ENCODE results near the gene GAL3ST2. TPM values are rescaled to one million over a fixed set of nuclear protein-coding genes. Genes with fewer than 3 reads are reported as not detected.

Gene GAL3ST2
- total and polyA plus RNA-seq, 12 donors: 0.16 to 1.8 (median 0.61) TPM; not detected in 4

DNA sequence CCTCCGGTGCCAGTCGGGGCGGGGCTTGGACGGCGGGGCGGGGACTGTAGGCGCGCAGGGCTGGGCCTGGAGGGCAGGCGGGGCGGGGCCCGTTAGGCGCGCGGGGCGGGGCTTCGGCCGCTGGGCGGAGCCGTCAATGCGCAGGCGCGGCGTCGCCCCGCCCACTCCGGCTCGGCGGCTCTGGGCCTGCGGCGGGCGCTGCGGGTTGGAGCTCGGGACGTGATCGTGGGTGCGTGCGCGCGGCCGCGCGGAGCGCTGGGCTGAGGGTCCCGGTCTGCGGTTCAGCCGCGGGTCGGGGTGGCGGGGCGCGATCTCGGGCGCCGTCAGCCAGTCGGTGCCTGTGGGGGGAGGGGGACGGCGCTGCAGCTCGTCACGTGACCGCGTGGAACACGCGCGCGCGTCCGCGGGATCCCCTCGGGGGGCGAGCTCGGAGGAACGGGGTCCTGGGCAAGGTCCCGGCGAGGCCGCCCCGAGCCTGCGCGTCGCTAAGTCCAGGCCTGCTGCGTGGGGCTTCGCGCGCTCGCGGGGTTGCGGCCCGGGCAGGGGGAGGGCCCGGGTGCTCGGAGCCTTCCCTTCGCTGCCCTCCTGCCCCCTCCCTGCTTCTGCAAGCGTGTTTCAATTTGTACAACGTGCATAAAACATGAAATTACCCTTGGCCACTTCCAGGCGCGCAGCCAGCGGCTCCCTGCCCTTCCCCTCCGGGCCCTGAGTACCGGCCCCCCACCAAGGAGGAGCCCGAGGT is 42.0 kb upstream of the GAL3ST2 start, which contains the start of gene D2HGDH:
Gene D2HGDH, plus strand, starts transcription at position 164 of the 742 bp plus-strand sequence. CDS start 595 bp downstream, outside the sequence.
- TF ChIP-seq POLR2A (IDR thresholded peaks at IDR 0.05): peak; percentile 71 to 73
- TF ChIP-seq, protein P1, sequence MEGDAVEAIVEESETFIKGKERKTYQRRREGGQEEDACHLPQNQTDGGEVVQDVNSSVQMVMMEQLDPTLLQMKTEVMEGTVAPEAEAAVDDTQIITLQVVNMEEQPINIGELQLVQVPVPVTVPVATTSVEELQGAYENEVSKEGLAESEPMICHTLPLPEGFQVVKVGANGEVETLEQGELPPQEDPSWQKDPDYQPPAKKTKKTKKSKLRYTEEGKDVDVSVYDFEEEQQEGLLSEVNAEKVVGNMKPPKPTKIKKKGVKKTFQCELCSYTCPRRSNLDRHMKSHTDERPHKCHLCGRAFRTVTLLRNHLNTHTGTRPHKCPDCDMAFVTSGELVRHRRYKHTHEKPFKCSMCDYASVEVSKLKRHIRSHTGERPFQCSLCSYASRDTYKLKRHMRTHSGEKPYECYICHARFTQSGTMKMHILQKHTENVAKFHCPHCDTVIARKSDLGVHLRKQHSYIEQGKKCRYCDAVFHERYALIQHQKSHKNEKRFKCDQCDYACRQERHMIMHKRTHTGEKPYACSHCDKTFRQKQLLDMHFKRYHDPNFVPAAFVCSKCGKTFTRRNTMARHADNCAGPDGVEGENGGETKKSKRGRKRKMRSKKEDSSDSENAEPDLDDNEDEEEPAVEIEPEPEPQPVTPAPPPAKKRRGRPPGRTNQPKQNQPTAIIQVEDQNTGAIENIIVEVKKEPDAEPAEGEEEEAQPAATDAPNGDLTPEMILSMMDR (IDR thresholded peaks at IDR 0.05): no peak
- peak; percentile 89 to 95 (median 95) for DNase-seq
- 0 to 2% (median 1%) methylated on average over 16 to 98 of the region's 98 CpGs; no CpG with 5 or more reads in 1 of the 4 donors for WGBS, 4 donors
- Histone ChIP-seq H3K9me3 (replicated peaks in 1 of 3) (no peaks in the 10 kb centered on the region), H3K4me1 (replicated peaks in 1 of 2) (peaks cover 0 to 11% of the 10 kb centered on the region in 2 donors), H3K4me3 (peak within 1 kb of the TSS; percentile 66 to 78 (median 70)), H3K27me3 (no peaks in the 10 kb centered on the region), H3K36me3 (replicated peaks in 1 of 2) (no peaks in the 10 kb centered on the region), H3K27ac (peak within 1 kb of the TSS; percentile 60 to 94 (median 82))
- intact Hi-C loops (cut with DNase I): loop anchor here in 1 of 2 donors (10.0 kb wide), 1 partner anchor 140 kb away; no protein-coding TSS in a partner anchor

DNA sequence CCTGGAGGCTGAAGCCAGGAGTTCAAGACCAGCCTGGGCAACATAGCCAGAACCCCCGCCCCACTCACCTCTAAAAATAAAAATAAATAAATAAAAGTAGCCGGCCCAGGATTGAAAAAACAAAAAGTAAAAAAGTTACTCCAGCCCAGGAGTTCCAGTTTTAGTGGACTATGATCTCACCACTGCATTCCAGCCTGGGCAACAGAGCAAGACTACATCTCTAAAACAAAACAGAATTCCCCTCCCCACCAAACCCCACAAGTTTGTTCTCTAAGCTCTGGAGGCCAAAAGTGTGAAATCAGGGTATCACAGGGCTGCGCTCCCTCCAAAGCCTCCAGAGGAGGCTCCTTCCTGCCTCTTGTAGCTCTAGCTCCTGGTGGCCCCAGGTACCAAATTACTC is 40.5 kb upstream of the GAL3ST2 start:
- H3K27ac ChIP-seq: no peak overlapping the region
- no peaks in the 10 kb centered on the region for H3K36me3 ChIP-seq (replicated peaks in 1 of 2)
- H3K27me3 ChIP-seq: no peaks in the 10 kb centered on the region
- H3K9me3 ChIP-seq (replicated peaks in 1 of 3): no peaks in the 10 kb centered on the region
- WGBS, 4 donors: 80 to 88% (median 83%) methylated on average over 3 of the region's 3 CpGs
- intact Hi-C loops (cut with DNase I): loop anchor here in 1 of 2 donors (10.0 kb wide), 1 partner anchor 139 kb away; no protein-coding TSS in a partner anchor
- H3K4me1 ChIP-seq (replicated peaks in 1 of 2): peaks cover 0 to 11% of the 10 kb centered on the region in 2 donors
- no peak for DNase-seq
- peak overlapping the region in 1 of 4 donors; percentile 72 for H3K4me3 ChIP-seq
- no peak for TF ChIP-seq POLR2A (IDR thresholded peaks at IDR 0.05)
- TF ChIP-seq, protein P1 (IDR thresholded peaks at IDR 0.05): no peak

DNA sequence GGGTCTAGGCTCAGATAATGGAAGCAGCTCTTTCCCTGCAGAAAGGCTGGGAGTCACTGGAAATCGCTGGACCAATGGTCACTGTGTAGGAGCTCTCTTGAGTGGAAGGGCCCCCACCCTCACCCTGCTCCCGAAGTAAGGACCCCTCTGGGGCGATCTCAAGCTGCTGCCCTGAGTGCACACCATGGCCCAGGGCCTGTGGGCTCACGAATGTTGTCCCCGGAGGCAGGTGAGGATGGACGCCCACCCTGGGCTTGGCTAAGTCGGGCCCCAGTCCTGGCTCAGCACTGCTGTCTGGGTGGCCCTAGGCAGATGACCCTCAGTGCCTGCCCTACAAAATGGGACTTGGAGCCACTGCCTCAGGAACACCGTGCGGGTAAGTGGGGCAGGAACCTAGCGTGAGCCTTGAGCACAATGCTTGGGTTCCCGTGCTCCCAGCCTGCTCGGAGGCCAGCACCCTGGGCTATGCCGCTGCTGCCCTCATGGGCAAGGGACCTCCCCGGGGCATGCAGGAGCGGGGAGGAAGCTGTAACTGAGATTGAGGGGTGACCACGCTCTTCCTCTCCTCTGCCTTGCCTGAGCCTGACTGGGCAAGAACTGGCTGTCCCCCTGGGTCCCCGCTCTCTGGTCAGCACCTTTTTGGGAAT is 38.5 kb upstream of the GAL3ST2 start:
- intact Hi-C loops (cut with DNase I): loop anchor here in 1 of 2 donors (10.0 kb wide), 1 partner anchor 137 kb away; no protein-coding TSS in a partner anchor
- 79 to 95% (median 92%) methylated on average over 3 to 17 of the region's 17 CpGs for WGBS, 4 donors

More for the DNA sequence above, 38.5 kb upstream of the GAL3ST2 start:
- Histone ChIP-seq H3K9me3 (replicated peaks in 1 of 3) (no peaks in the 10 kb centered on the region), H3K27ac (no peak overlapping the region), H3K27me3 (no peaks in the 10 kb centered on the region), H3K36me3 (replicated peaks in 1 of 2) (no peaks in the 10 kb centered on the region), H3K4me3 (no peak overlapping the region), H3K4me1 (replicated peaks in 1 of 2) (peaks cover 0 to 11% of the 10 kb centered on the region in 2 donors)
- TF ChIP-seq, protein P1 (IDR thresholded peaks at IDR 0.05): no peak
- no peak for TF ChIP-seq POLR2A (IDR thresholded peaks at IDR 0.05)
- DNase-seq: no peak

All from adrenal gland (tissue), 12 donors.